GM18861 (cell line): ENCODE measurements around the gene EFHC1.

Experiments
- ATAC-seq: cut with Tn5 transposase; IDR thresholded peaks from one replicate; pipeline ENCODE4 v1.9.1; 2021; ENCODE audit not compliant: unreplicated experiment

Gene EFHC1

DNA sequence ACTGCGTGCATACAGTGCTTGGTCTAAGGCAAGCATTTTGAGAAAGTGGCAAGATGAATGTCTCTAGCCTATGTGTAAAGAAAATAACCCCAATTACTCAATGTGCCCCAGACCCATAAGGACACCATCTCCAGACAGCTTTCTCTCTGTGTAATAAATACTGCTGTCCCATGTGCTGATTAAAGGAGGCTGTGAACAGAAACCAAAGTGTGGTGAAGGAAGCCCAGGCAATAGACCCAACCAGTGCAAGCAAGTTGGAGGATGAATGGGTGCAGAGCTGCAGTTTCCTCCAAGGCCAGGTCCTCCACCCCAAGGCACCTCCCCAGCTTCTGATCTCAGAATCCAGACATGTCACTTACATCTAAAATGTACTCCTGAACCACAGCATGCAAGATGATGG lies 96.1 kb downstream of the EFHC1 start:
- ATAC-seq = no peak

DNA sequence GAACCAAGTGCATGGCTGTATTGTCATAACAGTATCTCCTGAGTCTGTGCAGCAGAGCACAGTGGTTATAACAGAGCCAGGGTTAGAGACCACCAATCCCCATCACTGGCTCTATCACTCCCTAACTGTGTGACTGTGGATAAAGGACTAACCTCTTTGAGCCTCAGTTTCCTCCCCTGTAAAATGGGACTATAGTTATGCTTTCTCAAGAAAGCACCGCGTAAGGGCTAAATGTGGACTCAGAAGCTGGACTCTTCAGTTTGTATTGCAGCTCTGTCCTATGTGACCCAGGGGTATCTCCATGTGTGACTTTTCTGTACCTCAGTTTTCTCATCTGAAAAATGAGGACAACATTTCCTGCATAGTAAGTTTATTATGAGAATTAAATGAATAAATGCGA lies 96.8 kb downstream of the EFHC1 start:
- no peak for ATAC-seq

DNA sequence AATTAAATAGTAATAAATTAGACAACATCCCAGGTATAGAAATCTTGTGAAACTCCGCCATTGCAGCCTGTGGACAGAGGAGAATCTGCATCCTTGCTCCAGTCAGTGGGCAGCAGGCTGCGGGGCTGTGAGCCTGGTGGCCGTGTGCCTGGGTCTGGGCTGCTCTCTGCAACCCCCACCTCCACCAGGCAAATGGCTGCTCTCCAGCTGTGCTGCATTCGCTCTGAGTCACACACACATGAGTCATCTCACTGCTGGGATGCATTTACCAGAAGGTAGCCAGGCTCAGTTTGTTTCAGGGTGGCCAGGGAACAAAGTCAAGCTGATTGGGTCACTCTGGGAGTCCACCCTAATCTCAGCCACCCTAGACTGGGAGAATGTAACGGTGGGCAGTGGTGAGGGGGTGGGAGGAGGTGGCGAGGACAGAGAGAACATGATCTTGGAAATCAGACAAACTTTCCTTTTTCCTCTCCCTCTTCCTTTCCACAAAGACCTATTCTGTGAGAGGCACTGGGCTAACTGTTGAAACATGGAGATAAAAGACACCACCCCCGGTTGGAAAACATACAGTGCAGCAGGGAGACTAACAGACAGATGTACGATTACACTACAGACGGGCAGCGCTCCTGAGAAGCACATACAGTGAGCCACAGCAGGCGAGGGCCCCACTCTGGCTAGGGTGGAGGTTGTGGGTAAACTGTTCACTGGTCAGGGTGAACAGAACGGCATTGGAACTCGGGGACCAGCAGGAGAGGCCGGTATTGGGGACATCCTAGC lies 97.5 kb downstream of the EFHC1 start:
- ATAC-seq = peak; percentile 97

DNA sequence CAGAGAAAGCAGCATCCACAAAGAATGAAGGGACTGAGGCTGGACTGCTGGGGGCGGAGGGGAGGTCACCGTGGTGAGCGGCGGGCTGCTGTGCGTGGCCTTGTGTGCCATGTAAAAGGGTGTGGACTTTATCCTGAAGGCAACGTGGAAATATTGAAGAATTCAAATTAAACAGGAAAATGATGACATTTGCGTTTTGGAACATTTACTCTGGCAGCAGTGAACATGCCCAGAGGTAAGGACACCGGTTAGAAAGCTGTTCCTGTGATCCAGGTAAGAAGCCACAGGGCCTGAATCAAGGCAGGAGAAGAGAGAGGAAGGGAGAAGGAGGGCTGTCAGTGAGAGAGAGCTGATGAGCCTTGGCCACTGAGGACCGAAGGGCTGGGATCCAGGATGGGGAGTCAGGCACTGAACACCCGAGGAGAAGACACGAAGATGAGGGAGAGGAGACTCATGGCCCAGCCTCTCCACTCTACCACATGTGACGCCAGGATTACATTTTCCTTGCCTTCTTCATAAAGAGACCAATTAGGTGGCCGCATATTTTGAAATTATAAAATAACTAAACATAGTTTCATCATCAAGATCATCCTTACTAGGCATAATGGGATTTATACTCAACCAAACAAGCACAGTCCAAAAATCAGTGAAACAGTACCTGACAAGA lies 98.3 kb downstream of the EFHC1 start:
- ATAC-seq = no peak

DNA sequence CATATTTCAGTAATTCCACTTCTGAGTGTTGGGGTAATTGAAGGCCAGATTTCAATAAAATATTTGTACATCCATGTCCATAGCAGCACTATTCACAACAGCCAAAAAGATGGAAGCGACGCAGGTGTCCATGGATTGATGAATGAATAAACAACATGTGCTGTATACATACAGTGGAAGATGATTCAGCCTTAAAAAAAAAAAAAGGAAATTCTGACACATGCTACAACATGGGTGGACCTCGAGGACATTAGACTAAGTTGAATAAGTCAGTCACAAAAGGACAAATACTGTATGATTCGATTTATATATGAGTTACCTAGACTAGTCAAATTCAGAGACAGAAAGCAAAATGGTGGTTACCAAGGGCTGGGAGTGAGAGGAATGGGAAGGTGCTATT lies 99.5 kb downstream of the EFHC1 start:
- ATAC-seq = no peak

GRCh38 chr6:52522151-52522626 lies 102.0 kb downstream of the EFHC1 start:
- no peak for ATAC-seq

DNA sequence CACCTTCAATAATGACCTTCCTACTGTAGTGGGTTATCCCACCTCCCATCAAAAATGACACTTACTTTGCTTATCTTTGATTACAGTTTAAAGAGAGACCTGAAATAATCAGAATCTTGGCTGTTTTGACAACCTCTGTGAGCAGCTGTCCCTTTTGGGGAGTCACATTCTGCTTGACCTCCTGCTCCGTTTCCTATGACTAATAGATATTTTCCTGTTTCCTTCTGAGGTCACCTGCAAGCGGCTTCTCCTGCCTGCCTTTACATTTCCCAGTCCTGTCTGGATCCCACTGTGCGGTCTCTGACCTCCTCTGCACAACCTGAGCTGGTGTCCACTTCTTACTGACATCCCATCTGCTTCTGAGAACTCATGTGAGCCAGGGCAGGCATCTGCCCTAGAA lies 102.5 kb downstream of the EFHC1 start:
- no peak for ATAC-seq

GRCh38 chr6:52523378-52524142 lies 103.4 kb downstream of the EFHC1 start:
- ATAC-seq = no peak

DNA sequence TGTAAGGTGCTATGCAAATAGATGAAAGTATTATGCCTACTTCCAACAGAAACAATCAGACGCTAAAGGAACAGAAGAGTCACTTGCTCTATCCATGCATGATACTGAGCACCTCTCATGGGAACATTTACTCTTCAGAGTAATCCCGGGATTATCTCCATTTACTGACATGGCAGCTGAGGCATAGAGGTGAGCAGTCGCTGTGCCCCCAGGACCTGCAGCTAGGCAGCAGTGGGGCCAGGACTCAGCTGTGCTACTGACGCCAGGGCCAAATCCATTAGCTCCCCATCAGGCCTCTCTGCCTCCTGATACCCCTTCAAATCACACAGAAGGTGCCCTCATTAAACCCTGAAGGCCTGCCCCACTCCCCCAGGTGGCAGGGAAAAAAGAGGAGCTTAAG lies 104.8 kb downstream of the EFHC1 start:
- no peak for ATAC-seq

DNA sequence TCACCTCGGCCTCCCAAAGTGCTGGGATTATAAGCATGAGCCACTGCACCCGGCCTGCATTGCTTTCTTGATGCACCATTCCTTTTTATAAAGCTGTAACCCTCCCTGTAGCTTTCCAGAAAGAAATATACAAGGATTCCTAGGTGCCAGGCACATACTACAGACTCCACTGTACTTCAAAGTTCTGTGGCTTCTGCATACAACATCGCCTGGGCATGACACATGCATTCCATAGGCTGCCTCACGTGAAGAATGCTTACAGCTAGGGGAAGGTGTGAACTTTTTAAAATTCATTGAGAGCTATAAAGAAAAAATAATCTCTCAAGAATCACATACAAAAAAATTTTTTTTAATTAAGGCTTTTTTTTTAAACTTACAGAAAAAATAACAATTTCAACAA lies 106.5 kb downstream of the EFHC1 start:
- no peak for ATAC-seq

GRCh38 chr6:52527436-52527835 lies 107.3 kb downstream of the EFHC1 start:
- ATAC-seq = no peak

DNA sequence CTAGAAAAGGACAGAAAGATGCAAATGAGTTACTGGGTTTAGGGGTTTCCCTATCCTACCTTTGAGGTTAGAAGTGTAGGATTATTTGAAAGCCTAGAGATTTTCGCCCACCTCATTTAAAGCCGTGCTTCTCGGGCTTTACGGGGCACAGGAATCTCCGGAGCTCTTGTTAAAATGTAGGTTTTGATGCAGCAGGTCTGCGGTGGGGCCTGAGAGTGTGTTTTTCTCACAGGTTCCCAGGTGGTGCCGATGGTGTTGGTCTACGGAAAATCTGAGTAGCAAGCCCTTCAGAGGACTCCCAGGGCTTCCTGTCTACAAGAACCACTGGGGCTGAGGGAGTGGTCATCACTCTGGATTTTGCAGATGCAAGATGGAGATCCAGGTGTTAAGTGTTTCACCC lies 109.2 kb downstream of the EFHC1 start:
- no peak for ATAC-seq

DNA sequence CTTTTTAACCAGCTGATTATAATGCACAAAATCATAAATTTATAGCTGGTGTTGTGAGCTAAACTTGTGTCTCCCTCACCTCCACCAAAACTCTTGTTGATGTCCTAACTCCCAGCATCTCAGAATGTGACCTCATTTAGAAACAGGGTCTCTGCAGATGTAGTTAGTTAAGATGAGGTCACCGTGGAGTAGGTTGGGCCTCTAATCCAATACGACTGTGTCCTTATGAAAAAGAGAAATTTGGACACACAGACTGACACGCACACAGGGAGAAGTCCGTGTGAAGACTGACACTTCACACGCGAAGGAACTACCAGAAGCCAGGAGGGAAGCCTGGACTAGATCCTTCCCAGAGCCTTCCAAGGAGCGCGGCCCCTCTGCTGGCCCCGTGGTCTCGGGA lies 110.2 kb downstream of the EFHC1 start:
- ATAC-seq = no peak

DNA sequence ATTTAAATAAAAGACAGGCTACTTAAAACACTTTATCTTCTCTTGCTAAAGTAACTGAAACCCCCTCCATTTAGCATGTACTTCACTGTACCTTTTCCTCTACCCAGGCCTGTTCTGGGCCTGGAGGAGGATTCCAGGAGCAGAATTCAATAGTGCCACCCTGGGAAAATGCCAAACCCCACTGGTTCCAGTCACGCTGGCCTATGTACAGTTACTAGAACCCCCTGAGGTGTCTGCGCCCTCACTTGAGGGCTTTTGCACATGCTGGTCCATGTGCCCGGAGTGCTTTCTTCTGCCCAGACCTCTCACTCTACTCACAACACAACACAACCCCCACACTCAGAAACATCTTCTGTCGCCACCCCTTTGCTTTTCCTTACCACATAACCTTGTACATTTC lies 111.3 kb downstream of the EFHC1 start:
- ATAC-seq = no peak

DNA sequence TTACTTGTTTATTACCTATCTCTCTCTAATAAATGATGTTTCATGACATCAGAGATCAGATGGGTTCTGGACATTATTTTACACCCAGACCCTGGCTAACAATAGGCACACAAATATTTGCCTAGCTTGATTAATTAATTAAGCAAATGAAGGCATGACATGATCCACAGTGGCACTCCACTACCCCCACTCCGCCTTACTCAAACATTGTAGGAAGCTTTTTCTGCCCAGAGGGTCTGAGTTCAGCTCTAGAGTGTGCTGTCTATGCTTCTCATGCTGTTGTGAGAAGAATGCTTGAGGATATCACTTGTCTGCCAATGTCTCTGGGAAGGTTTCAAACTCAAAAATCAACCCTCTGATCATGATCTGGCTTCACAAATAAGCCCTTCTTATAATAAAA lies 111.7 kb downstream of the EFHC1 start:
- ATAC-seq = no peak

DNA sequence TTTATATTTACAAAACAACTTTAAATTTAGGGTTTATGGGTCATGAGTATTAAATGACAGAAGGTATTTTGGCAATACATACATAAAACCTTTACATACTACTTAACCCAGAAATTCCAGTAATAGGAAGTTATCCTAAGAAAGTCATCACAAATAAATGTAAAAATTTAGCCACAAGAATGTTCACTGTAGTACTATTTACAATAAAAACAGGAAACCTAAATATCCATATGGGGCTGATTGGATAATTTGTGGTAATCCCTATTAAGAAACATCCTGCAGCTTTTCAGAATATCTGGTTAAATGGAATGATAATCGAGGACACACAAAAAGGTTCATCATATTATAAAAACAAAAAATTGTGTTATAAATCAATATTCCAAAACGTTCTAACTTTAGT lies 112.3 kb downstream of the EFHC1 start:
- ATAC-seq = no peak

DNA sequence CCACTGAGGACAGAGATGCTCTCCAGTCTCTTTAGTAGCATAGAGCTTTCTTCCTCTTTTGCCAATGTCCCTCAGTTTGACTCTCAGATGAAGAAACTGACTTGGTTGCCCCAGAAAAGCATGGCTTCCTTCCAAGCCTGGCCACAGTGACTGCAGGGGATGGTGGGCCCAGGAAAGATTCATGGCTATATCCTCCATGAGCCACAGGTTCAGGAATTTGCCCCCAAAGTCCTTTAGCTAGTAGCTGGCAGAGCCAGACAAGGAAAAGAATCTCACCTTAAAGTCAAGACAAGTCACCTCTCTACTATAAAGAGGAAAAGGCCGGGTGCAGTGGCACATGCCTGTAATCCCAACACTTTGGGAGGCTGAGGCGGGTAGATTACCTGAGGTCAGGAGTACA lies 113.3 kb downstream of the EFHC1 start:
- ATAC-seq = no peak

DNA sequence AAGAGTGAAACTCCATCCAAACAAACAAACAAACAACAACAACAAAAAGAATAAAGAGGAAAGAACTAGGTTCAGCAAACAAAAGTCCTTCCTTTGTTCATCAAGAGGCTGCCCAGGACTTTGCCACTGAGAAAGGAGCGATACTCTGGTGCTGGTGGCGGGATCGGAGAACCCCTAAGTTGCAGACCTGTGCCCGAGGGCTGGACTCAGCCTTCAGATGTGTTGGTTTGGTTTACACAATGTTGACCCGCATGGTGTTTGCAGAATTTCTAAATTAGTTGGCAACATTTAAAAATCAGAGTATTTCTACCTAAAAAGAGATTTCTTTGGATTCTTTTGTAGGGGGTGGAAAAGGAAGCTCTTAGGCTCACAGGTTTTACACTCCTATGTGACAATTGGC lies 114.2 kb downstream of the EFHC1 start:
- ATAC-seq = no peak

DNA sequence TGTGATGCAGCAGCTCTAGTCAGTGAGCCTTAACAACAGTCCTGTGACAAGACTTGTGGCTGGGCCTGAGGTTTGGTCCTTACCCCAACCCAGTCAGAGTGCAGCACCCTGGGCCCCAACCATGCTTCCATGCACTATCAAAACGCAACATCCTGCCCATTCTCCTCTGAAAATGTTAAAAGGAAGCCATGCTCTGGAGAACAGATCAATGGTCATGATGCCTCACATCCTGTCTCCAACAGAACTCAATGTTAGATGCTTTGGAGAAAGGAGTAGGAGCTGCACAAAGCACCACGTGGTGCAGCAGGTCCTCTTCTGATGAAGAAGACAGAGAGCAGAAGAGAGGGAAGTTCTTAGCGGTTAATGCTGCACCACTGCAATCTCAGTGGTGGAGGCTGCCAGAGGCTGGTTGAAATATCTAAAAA lies 114.8 kb downstream of the EFHC1 start:
- no peak for ATAC-seq

DNA sequence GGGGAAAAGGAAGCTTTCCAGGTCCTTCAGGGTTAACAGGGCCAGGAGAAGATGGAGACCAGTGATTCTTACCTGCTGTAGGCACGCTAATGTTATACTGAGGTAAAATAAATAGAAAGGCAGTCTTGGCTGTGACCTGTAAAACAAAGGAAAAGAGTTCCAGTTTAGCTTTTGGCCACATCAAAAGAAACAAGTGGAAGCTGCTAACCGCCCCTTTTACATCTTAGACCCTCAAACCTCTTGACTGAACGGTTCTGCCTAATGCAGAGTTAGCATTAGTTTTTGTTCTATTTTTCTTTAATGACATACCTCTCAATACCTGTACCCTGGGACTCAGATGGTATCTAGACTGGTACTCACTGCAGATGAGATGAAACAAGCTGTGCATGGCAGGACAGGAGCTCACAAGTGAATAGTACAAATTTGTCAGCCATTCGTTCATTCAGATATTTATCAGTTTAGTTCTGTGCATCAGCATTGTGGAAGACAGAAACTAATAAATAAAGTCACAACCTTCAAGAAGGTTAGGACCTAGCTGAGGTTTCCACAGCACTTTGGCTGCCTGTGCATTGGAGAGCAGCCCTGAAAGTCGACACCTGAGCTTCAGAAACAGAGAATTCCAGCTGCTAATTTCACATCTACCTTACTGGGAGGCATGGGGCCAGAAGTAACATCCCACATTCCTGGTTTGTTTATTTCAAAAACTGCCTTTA lies 115.7 kb downstream of the EFHC1 start:
- ATAC-seq = no peak

DNA sequence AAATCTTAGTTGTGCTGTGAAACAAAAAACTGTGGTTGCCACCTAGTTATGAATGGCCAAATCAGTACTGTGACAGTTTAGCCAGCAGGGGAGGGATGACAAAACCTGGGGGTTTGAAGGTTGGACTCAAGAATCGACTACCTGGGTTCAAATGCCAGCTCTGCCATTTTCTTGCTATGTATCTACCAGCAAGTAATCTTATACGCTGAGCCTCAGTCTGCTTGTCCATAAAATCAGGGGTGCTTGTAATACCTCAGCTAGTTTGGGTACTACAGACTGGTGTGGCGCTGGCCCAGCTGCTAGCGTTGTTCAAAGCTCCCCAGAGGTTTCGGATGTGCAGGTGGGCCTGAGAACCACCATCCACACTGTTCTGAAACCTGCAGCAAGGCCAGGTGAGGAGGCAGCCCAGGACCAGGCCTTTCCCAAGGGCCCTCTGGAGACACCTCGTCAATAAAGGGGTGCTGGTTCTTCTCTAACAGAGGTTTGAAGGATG lies 116.3 kb downstream of the EFHC1 start:
- ATAC-seq = no peak
